ENCODE results near the gene ZDHHC17.

DNA sequence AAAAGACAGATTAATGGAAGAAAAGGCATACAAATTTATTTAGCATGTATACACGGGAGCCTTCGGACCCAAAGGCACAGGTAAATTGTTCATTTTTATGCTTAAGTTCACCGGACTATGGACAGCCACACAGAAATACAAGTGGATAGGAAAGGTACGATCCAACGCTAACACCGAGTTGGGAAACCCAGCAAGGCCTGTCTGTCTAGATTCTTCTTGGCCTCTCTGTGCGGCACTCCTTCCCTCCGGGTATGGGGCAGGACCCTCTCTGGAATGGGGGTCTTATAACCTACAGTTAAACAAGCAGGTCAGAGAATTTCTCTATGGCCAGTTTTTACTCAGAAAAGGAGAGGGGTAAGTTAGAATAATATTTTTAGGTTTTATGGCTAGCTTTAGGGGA, 23.4 kb upstream of the ZDHHC17 start:
- no peak for TF ChIP-seq CBX3 (IDR thresholded peaks at IDR 0.05; ENCODE audit: low read depth)
- TF ChIP-seq, protein P1, sequence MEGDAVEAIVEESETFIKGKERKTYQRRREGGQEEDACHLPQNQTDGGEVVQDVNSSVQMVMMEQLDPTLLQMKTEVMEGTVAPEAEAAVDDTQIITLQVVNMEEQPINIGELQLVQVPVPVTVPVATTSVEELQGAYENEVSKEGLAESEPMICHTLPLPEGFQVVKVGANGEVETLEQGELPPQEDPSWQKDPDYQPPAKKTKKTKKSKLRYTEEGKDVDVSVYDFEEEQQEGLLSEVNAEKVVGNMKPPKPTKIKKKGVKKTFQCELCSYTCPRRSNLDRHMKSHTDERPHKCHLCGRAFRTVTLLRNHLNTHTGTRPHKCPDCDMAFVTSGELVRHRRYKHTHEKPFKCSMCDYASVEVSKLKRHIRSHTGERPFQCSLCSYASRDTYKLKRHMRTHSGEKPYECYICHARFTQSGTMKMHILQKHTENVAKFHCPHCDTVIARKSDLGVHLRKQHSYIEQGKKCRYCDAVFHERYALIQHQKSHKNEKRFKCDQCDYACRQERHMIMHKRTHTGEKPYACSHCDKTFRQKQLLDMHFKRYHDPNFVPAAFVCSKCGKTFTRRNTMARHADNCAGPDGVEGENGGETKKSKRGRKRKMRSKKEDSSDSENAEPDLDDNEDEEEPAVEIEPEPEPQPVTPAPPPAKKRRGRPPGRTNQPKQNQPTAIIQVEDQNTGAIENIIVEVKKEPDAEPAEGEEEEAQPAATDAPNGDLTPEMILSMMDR (IDR thresholded peaks at IDR 0.05 in 2 of 3, conservative IDR thresholded peaks at IDR 0.05 in 1 of 3; ENCODE audit: borderline replicate concordance in 1 of 3, insufficient read depth in 1 of 3, low read depth in 2 of 3, low read length in 2 of 3), result no peak

Data from HCT116 (cell line).